ENCODE measurements around the gene CFAP61. TPM values are rescaled to one million over a fixed set of nuclear protein-coding genes. Genes with fewer than 3 reads are reported as not detected.

CFAP61 gene
- total RNA-seq, 1 donor from 2014 or later = 0.26 TPM

GRCh38 chr20:20134941-20135575 lies 82.7 kb downstream of the CFAP61 start:
- H3K36me3 ChIP-seq (ENCODE audit: control insufficient read depth, insufficient read depth, low read length) = no peaks in the 10 kb centered on the region
- no peak for DNase-seq (ENCODE audit: low read depth)
- TF ChIP-seq CTCF (IDR thresholded peaks at IDR 0.05; ENCODE audit: insufficient read depth, low read length, severe bottlenecking) = no peak
- no peak for FAIRE-seq
- H3K4me3 ChIP-seq (ENCODE audit: low read depth, low read length) = no peak overlapping the region
- no peaks in the 10 kb centered on the region for H3K27me3 ChIP-seq (ENCODE audit: control insufficient read depth, insufficient read depth, low read length)

GRCh38 chr20:20136313-20136712 lies 84.0 kb downstream of the CFAP61 start:
- DNase-seq (ENCODE audit: low read depth) = no peak
- no peak for TF ChIP-seq CTCF (IDR thresholded peaks at IDR 0.05; ENCODE audit: insufficient read depth, low read length, severe bottlenecking)
- no peaks in the 10 kb centered on the region for H3K36me3 ChIP-seq (ENCODE audit: control insufficient read depth, insufficient read depth, low read length)
- no peak for FAIRE-seq
- H3K27me3 ChIP-seq (ENCODE audit: control insufficient read depth, insufficient read depth, low read length) = no peaks in the 10 kb centered on the region
- H3K4me3 ChIP-seq (ENCODE audit: low read depth, low read length) = no peak overlapping the region

- FAIRE-seq = no peak
- Histone ChIP-seq H3K36me3 (ENCODE audit: control insufficient read depth, insufficient read depth, low read length) (no peaks in the 10 kb centered on the region), H3K27me3 (ENCODE audit: control insufficient read depth, insufficient read depth, low read length) (no peaks in the 10 kb centered on the region), H3K4me3 (ENCODE audit: low read depth, low read length) (no peak overlapping the region)
- TF ChIP-seq CTCF (IDR thresholded peaks at IDR 0.05; ENCODE audit: insufficient read depth, low read length, severe bottlenecking) = no peak
- no peak for DNase-seq (ENCODE audit: low read depth)
Measured at GRCh38 chr20:20137851-20138250, 85.5 kb downstream of the CFAP61 start.

GRCh38 chr20:20138301-20139064 lies 86.2 kb downstream of the CFAP61 start:
- no peak for FAIRE-seq
- no peak for DNase-seq (ENCODE audit: low read depth)
- no peak overlapping the region for H3K4me3 ChIP-seq (ENCODE audit: low read depth, low read length)
- H3K27me3 ChIP-seq (ENCODE audit: control insufficient read depth, insufficient read depth, low read length) = no peaks in the 10 kb centered on the region
- no peaks in the 10 kb centered on the region for H3K36me3 ChIP-seq (ENCODE audit: control insufficient read depth, insufficient read depth, low read length)
- TF ChIP-seq CTCF (IDR thresholded peaks at IDR 0.05; ENCODE audit: insufficient read depth, low read length, severe bottlenecking) = no peak

GRCh38 chr20:20139403-20139802 lies 87.1 kb downstream of the CFAP61 start:
- no peak for DNase-seq (ENCODE audit: low read depth)
- no peaks in the 10 kb centered on the region for H3K36me3 ChIP-seq (ENCODE audit: control insufficient read depth, insufficient read depth, low read length)
- TF ChIP-seq CTCF (IDR thresholded peaks at IDR 0.05; ENCODE audit: insufficient read depth, low read length, severe bottlenecking) = no peak
- no peak for FAIRE-seq
- no peaks in the 10 kb centered on the region for H3K27me3 ChIP-seq (ENCODE audit: control insufficient read depth, insufficient read depth, low read length)
- no peak overlapping the region for H3K4me3 ChIP-seq (ENCODE audit: low read depth, low read length)

Measured in bronchial epithelial cell (primary cell).